Activated CD4-positive, alpha-beta T cell treated with anti-CD3 and anti-CD28 coated beads, Interleukin-2, amount 50 U/mL, for 24 hours (primary cell): ENCODE results near the gene DPP7.
"Not testable (repeated sequence)": the region's sequence is repeated elsewhere in the genome, so short reads cannot be mapped to it uniquely, and the experiment has no call there.

ENCODE experiments used
- DNase-seq, 2 donors: peaks; one replicate each; pipeline ENCODE4 v3.0.0-alpha.2; 2020; ENCODE audit warnings: low read depth in 1 of 2, low spot score in 1 of 2

Gene DPP7

DNA sequence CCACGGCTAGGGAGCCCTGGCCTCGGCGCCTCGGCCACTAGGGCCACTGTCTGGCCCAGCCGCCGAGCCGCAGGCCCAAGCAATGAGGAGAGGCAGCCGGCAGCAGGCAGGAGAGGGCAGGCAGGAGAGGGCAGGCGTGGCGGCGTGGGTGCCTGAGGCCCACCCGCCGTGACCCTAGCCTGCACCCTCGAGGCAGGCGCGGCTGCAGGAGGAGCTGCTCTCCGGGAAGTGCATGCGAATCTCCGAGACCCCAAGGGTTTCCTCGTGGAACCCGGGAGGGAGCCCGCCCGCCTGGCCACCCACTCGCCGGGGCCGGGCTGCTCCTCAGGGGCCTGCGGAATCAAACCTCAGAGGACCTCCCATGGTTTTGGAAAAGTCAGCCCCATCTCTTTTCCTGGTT is 33.7 kb upstream of the DPP7 start:
- DNase-seq: no peak

DNA sequence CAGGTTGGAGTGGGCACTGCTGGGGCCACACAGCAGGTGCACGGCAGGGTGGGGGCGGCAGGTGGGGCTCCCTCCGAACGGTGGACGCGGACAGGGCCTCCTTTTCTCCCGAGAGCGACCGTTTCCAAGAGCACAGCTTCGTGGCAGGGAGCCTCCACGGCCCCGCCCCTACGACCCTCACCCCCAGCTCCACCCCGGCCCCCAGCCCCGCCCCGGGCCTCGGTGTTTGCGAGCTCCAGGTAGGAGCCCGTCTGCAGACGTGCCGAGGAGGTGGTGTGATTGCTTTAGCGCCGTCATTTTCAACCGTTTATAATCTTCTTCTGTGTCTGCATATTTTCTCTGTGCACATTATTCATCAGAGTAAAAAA is 33.2 kb upstream of the DPP7 start:
- no peak for DNase-seq

- DNase-seq: no peak
Measured at GRCh38 chr9:137147091-137147792, 32.7 kb upstream of the DPP7 start.

GRCh38 chr9:137146527-137146918 is 32.0 kb upstream of the DPP7 start:
- DNase-seq: no peak

DNA sequence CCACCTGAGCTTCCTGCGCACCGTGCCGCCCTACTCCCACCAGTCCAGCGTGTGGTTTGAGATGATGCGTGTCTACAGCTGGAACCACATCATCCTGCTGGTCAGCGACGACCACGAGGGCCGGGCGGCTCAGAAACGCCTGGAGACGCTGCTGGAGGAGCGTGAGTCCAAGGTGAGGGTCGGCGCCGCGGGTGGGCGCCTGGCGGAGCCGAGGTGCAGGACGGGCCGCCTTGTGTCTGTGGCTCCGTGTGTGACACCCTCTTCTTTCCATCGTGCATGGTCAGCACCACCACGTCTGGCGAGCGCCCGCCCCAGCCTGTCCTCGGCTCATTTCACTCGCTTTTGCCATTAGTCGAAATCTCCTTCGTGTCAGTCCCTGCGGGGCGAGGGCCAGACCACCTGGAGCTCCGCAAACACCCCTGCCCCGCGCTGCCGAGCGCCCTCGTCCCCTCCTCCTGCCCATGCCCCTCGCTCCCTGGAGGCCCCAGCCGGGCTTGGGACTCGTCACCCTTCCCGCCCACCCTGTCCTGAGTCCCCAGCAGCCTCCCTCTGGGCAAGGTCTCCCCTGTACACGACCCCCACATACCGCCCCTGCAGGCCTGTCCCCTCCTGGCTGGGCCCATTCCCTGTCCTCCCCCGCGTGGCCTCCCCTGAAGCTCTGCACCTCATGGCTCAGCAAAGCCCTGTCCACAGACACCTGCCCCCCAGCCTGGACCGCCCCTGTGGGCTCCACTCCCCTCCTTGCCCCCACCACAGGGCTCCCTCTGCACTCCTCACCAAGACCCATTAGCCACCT is 31.4 kb upstream of the DPP7 start:
- no peak for DNase-seq

- DNase-seq: no peak
Measured at GRCh38 chr9:137143459-137143858, 28.9 kb upstream of the DPP7 start.

DNA sequence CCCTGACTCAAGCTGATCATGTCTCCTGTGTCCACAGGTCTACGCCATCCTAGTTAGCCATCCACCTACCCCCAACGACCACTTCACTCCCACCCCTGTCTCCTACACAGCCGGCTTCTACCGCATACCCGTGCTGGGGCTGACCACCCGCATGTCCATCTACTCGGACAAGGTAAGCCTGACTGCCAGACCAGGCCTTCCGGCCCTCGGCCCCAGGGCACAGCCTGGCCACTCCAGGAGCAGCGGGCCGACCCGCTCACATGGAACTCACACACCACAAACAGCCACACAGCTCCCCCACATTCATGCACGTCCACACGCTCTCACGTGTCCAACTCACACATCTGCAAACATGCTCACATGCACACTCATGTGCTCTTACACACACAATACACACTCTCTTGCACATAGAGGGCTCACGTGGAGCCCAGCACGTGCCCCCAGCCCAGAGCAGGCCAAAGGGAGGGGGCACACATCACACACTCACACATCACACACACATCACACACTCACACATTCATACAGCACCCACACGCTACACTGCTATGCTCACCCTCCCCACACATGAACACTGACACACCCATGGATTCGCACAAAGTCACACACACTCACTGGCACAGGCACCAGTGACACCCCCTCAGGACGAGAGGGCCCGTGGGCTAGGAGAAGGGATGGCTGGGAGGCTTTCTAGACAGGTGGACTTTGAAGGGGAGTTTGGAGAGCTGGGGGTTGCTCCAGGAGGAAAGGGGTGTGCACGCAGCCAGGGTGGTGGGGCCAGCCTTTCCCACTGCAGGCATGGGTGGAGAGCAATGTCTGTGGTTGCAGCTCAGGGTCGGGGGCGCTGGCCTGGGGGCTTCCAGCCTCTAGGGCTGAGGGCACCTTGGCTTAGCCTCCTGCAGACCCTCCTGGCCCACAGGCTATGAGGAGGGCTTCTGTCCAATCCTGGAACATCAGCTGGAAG is 27.7 kb upstream of the DPP7 start:
- no peak for DNase-seq

GRCh38 chr9:137141050-137141810 is 26.7 kb upstream of the DPP7 start:
- no peak for DNase-seq

GRCh38 chr9:137140151-137141012 is 25.8 kb upstream of the DPP7 start:
- DNase-seq: no peak

GRCh38 chr9:137139468-137140150 is 25.1 kb upstream of the DPP7 start:
- DNase-seq: no peak

GRCh38 chr9:137138722-137139467 is 24.4 kb upstream of the DPP7 start, which contains the start of gene GRIN1:
Gene GRIN1 (plus strand): TSS chr9:137139154. CDS start chr9:137139487, 333 bp downstream.
- no peak for DNase-seq

DNA sequence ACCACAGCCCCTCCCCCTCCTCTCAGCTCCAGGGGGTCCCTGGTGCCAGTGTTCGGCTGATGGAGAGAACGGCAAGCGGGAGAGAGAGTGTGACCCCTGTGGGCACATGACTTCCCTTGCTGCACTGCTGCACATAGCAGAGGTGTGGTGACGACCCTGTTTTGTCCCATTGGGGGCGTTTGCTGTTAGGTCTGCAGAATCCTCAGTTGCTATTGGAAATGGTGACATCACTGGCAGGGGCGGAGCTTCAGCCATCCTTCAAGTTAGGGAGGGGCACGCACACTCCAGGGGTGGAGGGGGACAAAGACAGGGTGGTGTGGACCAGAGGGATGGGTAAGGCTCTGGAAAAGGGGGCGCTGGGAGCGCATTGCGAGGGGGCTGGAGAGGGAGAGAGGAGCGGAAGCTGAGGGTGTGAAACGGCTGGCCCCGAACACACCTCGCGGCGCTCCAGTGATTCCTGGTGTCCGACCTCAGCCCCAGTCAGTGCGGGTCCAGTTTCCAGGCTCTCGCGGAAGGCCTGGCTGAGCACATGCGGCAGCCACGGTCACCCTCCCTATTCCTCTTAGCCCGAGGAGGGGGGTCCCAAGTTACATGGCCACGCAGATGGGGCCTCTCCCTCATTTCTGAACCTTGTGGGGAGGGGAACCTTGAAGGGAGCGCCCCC is 23.7 kb upstream of the DPP7 start:
- no peak for DNase-seq

DNA sequence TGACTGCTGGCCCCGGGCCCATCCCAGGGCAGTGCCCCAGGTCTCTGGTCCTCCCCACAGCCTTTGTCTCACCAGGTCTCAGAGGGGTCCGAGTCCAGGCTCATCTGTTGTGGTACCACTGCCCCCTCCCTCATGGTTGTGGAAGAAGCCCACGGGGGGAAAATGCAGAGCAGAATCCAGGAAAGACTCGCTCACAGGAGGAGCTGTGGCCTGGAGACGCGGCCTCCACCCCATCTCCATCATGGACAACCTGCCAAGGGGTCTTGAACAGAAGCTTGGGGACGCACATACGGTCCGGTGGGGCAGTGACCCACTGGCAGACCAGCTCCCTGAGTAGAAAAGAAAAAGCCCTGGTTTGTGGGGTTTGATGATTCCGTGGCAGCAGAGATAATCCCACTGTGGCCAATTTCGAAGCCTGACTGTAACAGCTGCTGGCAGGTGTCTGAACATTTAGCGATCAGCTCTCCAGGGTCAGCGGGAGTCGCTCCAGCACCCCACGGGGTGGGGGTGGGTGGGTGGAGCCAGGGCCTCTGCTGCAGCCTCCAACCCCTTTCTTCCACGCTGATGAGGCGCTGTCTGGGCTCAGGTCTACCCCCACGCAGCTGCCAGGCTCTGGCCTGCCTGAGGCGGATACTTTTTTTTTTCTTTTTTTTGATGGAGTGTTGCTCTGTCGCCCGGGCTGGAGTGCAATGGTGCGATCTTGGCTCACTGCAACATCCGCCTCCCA is 22.5 kb upstream of the DPP7 start:
- no peak for DNase-seq

DNA sequence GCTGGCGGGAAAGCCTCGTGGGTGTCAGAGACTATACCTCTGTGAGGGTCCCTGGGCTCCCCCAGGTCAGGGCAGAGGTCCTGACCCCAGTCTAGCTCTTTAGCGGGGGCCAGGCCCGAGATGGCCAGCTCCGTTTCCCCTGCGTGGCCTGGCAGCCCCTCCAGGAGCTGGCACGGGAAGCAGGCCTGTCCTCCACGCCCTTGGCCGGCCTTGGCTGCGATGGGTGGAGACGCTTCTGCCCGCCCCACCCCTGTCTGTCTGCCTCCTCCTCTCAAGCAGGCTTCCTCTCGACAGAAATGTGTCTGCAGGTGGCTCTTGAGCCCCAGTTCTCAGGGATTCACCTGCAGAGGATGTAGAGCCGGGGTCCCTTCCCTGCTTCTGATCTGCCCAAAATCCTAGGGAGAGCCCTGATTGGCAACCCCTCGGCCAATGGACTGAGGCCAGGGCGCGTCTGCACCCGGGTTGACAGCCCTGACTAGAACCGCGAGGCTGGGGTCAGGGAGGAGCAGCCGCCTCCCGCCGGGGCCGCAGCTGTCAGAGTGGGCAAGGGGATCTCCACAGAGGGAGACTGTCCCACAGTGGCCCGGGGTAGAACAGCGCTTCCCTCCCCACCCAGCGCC is 21.8 kb upstream of the DPP7 start:
- DNase-seq: no peak

DNA sequence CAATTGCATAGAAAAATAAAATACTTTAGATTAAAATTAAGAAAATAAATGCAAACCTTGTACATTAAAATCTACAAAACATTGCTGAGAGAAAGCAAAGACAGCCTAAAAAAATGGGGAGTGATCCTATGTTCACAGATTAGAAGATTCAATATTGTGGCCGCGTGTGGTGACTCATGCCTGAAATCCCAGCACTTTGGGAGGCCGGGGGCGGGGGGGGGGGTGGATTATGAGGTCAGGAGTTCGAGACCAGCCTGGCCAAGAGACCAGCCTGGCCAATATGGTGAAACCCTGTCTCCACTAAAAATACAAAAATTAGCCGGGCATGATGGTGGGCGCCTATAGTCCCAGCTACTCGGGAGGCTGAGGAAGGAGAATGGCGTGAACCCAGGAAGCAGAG is 20.6 kb upstream of the DPP7 start:
- not testable (repeated sequence) for DNase-seq

DNA sequence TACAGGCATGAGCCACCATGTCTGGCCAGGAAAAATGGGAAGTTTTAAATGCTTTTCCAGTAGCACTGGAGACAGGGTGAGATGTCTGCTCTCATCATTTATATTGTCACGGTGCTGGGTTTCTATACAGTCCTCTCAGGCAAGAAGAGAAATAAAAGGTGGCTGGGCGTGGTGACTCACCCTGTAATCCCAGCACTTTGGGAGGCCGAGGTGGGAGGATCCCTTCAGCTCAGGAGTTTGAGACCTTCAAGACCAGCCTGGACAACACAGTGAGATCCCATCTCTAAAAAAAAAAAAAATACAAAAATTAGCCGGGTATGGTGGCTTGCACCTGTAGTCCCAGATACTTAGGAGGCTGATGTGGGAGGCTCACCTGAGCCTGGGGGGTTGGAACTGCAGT is 19.7 kb upstream of the DPP7 start:
- DNase-seq: no peak

GRCh38 chr9:137130176-137130755 is 15.7 kb upstream of the DPP7 start:
- DNase-seq: no peak
